ENCODE results near the gene WBP2.

DNA sequence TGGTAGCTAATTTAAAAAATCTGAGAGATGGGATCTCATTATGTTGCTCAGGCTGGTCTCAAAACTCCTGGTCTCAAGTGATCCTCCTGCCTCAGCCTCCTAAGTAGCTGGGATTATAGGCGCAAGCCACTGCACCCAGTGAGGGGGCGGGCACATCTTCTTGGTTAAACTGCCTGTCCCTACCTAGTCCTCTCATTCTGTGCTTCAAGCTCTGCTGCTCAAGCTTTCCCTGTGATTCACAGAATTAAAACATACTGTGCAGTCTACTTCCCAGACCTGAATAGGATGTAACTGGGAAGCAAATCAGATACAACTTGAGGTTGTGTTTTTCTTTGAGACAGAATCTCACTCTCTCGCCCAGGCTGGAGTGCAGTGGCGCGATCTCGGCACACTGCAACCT lies 47.3 kb upstream of the WBP2 start:
- TF ChIP-seq YY1 (IDR thresholded peaks at IDR 0.05; ENCODE audit: insufficient read depth, insufficient read length) (no peak), ZNF274 (IDR thresholded peaks at IDR 0.05; ENCODE audit: low read depth, low read length) (no peak), SUZ12 (IDR thresholded peaks at IDR 0.05; ENCODE audit: extremely low read depth, insufficient read depth, insufficient read length) (no peak)

Data from NT2/D1 (cell line).